K562 (cell line): ENCODE data around the gene DOCK7. TPM values are rescaled to one million over a fixed set of nuclear protein-coding genes. Genes with fewer than 3 reads are reported as not detected.

Source experiments
- GATAD2A ChIP-seq: fragments of 450-650 bp; IDR thresholded peaks from 2 replicates; pipeline ENCODE4 v1.6.1; 2017
- KAT8 ChIP-seq: fragments of 450-650 bp; IDR thresholded peaks from 2 replicates; pipeline ENCODE4 v1.6.1; 2016; ENCODE audit warnings: low read depth, mild to moderate bottlenecking
- PATZ1 ChIP-seq: fragments of 250-450 bp; sonication (Bioruptor Pico); IDR thresholded peaks from 2 replicates; pipeline ENCODE4 v1.5.0; 2020; ENCODE audit warnings: mild to moderate bottlenecking, borderline replicate concordance
- SMARCA4 ChIP-seq: fragments of 450-650 bp; IDR thresholded peaks from 2 replicates; pipeline ENCODE4 v1.6.1; 2016
- SRSF3 ChIP-seq: fragments of 200-400 bp; formaldehyde crosslinking; IDR thresholded peaks from 2 replicates; pipeline ENCODE4 v1.6.1; 2016; ENCODE audit warnings: mild to moderate bottlenecking, low read length, moderate library complexity; ENCODE audit not compliant: insufficient read depth
- THRAP3 ChIP-seq: fragments of 450-650 bp; IDR thresholded peaks from 2 replicates; pipeline ENCODE4 v1.6.1; 2016; ENCODE audit warnings: mild to moderate bottlenecking, inconsistent platforms, borderline replicate concordance
- ZBED1 ChIP-seq: IDR thresholded peaks from 2 replicates; pipeline ENCODE4 v1.6.1; 2014
- ZBTB40 ChIP-seq, 2 experiments: fragments of 450-650 bp in 1 of 2; sonication (generic) in 1 of 2; formaldehyde crosslinking in 1 of 2; IDR thresholded peaks; 2 replicates each; pipeline versions ENCODE4 v1.7.1 to v1.9.0; 2016 to 2022; ENCODE audit warnings: inconsistent platforms in 1 of 2, mild to moderate bottlenecking in 1 of 2, missing genetic modification reagents in 1 of 2
- ZNF282 ChIP-seq: sonication (generic); formaldehyde crosslinking; IDR thresholded peaks from 2 replicates; pipeline ENCODE4 v1.8.1; 2023; ENCODE audit warnings: missing genetic modification reagents
- ZNF316 ChIP-seq: fragments of 450-650 bp; IDR thresholded peaks from 2 replicates; pipeline ENCODE4 v1.6.1; 2016
- ZNF518B ChIP-seq: fragments of 250-450 bp; sonication (Bioruptor Pico); IDR thresholded peaks from 2 replicates; pipeline ENCODE4 v1.5.0; 2021; ENCODE audit warnings: mild to moderate bottlenecking, moderate library complexity
- ZNF77 ChIP-seq: fragments of 250-450 bp; sonication (Bioruptor Pico); IDR thresholded peaks from 2 replicates; pipeline ENCODE4 v1.5.0; 2020
- polyA plus RNA-seq, 8 experiments: library from polyadenylated mRNA; depleted of rRNA in 4 of 8; stranded (reverse) in 5 of 8; unstranded in 3 of 8; fragments of >200 nt; fragmentation: Nextera tagmentation in 2 of 8; fragmentation: Illumina TruSeq in 1 of 8; extraction: Ambion mirVana in 2 of 8; extraction: Trizol in 1 of 8; gene quantifications; 2 replicates each; pipeline versions ENCODE4 v1.2.1 to v1.2.3, GENCODE V29; 2011 to 2014; ENCODE audit warnings: inconsistent platforms in 1 of 8, missing spikeins in 1 of 8
- total RNA-seq, 7 experiments: library from RNA; depleted of rRNA in 6 of 7; stranded (reverse); fragments of >200 nt in 6 of 7; fragmentation: Illumina TruSeq in 2 of 7; extraction: Trizol in 2 of 7; gene quantifications; 2 replicates each; pipeline versions ENCODE4 v1.2.1 to v1.2.3, GENCODE V29; 2011 to 2021; ENCODE audit warnings: low replicate concordance in 1 of 7

Gene DOCK7
- total and polyA plus RNA-seq, 9 of the 15 experiments (the other 6 are each of a cell fraction or from before 2014, with no cell fraction given), result 4.9 to 35.1 (median 12.6) TPM

GRCh38 chr1:62687903-62688686 lies at the start of gene DOCK7 (continued):
- TF ChIP-seq PATZ1 (CRISPR knock-in tag) (no peak), KAT8 (no peak), THRAP3 (no peak), SMARCA4 (no peak), SRSF3 (no peak), ZBED1 (no peak), ZNF316 (no peak), ZNF518B (CRISPR knock-in tag) (no peak), ZNF77 (CRISPR knock-in tag) (no peak), ZNF282 (no peak), ZBTB40 (IDR thresholded peaks at IDR 0.05) (peak; percentile 63; the same call in 1 of the 2 replicates), ZBTB40 (CRISPR knock-in tag; IDR thresholded peaks at IDR 0.05) (no peak), GATAD2A (no peak)
